CD4-positive, alpha-beta T cell treated with Interleukin-15 for 1 hour (primary cell): ENCODE measurements around the gene PADI3.

Source experiments
- DNase-seq: peaks from one replicate; pipeline ENCODE4 v3.0.0-alpha.2; 2020

Gene PADI3

DNA sequence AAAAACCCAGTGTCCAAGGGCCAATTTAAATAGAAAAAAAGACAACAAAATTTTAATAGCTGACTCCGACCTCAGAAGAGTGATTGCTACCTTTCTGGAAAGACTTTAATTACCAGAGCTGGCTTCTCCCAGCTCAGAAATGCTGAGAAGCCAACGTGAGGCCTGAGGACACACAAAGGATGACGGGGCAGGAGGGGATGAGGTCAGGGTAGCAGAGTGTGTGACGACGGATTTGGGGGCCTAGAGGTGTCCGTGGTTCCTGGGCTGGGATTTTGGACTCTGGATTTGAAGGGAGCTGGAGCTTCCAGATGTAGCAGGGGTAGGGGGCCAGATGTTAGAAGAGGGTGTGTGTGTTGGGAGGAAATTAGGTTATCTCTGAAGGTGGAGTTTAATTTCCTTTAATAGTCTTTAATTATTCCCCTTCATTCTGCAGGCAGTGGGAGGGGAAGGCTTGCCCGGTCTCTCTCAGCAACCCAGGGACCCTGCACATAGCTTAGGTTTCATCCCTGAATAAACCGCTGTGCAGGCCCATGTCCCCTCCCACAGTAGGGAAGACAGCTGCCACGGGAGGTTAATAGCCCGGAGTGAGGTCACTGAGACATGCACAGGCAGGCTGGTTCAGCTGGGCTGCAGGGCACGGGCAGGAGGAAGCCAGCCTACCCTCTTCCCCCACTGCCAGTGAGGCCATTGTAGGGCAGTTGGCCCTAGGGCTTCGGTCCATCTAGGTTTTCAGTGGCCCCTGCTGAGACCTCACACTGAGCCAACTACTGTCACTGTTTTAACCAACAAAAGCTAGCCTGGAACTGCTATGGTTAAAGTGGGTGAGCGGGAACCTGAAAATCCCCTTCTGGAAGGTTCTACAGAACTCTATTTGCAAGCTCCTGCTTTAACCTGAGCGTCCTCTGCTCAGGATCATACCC is 3.8 kb upstream of the PADI3 start:
- DNase-seq = no peak

DNA sequence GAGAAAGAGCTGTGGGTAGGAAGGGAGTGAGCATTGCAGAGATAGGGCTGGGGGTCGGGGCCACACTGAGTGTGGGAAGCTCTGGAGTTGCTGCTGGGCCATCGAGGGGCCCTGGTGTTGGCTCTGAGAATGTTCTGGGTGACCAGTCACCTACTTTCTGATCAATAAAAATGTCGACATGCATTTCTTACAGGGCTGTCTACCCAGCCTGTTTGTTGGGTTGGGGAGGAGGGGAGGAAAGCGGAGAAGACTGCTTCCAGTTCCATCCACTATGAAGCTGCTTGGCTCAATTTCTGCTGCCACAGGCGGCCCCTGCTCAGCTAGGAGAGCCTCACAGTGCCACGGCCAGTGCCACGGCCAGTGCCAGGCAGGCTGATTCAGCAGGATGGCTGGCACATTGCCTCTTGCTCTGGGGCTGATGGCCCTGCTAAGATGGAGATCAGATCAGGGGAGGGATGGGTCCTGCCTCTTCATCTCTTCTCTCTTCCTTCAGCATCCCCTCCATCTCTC is 3.0 kb upstream of the PADI3 start:
- DNase-seq = no peak

DNA sequence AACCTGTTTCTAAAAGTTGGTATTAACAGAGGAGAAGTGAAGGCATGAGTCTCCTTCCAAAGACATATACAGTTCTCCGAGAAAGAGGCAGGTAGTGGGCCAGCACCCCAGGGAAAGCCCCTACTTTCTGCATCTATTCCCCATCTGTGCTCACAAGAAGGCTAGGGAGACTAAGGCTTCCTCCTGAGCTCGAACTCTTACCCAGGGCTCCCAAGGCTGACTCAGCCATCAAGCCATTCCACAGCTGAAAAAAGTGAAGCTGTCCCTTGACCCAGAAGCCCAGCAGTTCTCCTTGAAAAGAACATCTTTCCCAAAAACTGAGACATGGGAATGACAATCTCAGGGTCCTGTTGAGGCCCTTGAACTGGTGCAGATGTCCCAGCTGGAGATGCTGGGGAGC is 1.9 kb upstream of the PADI3 start:
- DNase-seq = no peak

DNA sequence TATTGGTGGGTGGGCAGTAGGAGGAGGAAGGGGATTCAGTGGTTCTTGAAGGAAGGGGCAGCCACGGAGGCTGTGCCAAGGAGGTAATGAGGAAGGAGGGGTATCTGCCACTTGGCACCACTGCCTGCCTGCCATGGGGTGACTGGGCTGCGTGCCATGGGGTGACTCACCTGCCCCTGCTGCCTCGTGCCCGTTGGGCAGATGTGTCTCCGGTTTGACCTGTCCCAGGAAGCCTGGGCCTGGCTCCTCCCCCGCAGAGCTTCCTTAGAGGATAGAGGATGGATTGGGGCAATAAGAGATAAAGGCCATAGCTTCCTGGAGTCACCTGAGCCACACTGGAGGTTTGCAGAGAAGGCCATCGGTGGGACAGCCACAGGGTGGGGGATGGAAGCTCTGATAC is 1.7 kb downstream of the PADI3 start:
- DNase-seq = peak; percentile 37

DNA sequence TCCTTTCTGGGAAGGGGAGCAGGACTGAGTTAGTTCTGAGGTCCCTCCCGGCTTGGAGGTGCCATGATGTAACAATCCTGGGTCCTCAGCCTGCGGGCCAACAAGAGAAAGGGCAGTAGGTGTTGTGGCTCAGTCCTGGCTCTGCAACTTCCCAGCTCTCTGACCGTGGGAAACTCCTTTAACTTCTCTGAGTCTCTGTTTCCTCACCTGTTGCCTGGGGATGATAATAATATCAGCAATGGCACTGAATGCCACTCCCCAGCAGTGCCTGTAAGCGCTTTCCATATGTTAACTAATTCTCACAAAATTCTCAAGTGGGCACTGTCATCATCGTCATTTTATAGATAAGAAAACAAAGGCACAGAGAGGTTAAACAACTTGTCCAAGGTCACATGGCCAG is 2.3 kb downstream of the PADI3 start:
- no peak for DNase-seq

DNA sequence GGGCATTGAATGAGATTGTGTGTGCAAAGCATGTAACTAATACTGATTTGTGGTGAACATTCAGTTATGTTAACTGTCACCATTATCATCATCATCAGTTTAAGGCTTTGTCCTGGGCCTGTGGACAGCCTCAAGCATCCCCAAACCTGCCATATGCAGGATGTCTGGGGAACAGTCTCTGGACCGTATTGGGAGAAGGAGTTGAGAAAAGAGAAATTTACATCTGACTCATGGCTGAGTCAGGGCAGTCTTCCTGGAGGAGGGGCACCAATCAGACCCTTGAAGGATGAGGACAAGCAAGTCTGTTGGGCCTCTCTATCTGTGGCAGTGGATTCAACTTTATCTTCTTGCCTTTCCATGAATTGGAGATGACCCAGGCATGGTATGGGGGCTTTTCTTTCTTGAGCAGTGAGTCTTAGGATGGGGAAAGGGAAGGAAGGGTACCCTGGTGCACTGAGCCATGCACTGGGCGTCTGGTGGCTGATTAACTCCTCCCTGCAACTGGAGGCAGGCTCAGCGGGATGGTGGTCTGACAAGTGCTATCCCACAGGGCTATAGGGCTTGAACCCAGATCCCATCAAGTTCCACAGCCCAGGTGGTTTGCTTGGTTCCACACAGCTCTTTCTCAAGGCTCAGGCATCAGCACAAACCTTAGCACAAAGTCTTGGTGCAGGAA is 2.9 kb downstream of the PADI3 start:
- no peak for DNase-seq

DNA sequence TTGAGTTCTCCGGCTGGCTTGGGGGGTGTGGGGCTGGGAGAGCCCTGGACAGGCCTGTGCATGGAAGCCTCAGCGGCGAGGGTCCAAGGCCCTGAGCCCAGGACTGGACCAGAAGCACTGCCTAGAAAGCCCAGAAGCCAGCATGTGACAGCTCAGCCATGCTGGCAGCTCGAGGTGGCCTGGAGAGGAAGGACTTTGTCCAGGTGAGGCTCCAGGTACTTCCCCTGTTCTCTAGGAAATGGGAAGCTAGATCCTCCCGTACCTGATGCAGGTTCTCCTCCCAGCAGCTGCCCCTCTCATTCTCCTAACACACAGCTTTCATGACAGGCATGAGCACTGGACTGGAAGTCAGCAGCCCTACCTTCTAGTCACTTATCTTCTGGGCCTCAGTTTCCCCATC is 6.4 kb downstream of the PADI3 start:
- DNase-seq = no peak

DNA sequence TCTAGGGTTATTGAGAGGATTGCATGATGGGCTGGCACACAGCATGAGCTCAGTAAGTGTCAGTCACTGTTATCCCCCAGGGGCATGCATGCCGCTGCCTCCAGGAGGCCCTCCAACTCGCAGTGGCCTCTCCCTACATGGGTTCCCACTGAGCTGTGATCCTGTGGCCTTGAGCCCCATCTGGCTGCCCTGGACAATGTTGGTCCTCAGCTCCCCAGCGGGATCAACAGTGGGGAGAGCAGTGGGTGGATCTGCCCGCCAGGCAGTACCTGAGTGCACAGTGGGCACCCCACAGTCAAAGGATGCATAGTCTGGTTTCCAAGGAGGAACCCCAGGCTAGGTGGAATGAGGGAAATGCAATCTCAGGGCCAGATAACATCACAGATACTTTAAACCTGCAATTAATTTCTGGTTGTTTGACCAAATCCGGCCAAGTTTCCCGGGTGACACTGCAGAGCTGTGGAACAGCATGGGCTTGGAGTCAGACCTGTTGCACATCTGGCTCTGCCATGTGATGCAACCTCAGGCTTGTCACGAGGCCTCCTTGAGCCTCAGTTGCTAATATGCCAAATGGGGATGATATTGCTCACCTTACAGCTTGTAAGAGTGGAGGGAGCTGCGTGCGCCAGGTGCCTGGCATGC is 9.3 kb downstream of the PADI3 start:
- no peak for DNase-seq

DNA sequence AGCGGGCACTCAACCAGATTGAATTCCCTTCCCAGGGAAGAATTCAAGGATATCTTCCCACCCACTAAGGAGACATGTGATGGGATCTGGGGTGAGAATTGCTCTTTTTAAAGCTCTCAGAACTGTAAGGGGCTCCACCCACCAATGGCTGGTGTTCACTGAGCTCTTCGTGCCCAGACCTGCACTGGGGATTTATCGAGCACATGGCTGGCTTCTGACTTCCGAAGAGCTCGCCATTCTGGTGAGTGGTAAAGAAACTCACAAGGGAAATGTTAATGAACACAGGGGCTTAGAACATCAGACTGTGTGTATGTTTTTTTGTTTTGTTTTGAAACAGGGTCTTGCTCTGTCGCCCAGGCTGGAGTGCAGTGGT is 9.8 kb downstream of the PADI3 start:
- DNase-seq = no peak

DNA sequence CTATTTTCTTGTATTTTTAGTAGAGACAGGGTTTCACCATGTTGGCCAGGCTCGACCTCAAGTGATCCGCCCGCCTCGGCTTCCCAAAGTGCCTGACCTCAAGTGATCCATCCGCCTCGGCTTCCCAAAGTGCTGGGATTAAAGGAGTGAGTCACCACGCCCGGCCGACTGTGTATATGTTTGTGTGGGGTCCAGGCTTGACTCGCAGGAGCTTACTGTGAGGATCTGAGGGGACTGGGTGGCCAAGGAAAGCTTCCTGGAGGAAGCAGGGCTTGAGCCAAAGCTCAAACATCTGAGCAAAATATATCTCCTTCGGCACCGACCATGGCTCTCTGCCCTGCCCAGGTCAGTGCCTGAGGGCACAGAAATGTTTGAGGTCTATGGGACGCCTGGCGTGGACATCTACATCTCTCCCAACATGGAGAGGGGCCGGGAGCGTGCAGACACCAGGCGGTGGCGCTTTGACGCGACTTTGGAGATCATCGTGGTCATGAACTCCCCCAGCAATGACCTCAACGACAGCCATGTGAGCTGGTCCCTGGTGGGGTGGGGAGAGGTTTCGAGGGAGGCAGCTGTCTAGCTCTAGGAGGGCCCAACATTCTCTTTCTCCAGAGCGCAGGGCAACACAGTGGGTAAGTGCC is 10.5 kb downstream of the PADI3 start:
- no peak for DNase-seq

DNA sequence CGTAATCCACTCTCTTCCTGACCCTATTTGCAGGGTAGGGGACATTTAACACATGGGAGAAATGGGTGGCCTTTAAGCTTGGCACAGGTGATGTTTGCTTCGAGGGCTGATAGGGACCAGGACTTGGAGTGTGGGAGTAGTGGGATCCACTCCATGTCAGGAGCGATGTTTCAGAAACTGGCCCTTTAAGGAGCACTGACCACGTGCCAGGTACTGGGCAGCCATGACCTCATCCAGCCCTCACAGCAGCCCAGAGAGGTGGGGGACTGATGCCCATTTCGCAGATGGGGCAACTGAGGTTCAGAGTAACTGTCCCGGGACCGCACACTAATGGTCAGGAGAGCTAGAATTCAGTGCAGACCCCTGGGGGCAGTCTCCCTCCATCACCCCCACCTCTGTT is 11.4 kb downstream of the PADI3 start:
- no peak for DNase-seq

DNA sequence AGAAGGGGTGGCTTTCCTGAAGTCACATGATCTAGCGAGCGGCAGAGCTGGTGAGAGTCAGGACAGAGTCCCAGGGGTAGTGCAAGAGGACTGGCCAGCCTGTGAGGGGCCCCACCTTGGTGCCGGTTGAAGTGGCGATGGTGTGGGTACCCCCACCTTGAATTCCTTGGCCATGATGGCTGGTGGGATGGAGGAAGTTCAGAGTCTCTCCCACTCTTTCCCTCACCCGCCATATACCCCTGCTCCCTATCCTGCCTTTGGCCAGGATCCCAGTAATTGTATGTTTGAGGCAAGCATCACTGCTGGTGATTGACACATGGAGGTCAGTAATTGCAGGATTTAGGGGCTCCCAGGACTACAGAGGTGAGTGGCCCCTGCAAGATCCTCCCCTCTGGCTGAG is 11.8 kb downstream of the PADI3 start:
- no peak for DNase-seq

DNA sequence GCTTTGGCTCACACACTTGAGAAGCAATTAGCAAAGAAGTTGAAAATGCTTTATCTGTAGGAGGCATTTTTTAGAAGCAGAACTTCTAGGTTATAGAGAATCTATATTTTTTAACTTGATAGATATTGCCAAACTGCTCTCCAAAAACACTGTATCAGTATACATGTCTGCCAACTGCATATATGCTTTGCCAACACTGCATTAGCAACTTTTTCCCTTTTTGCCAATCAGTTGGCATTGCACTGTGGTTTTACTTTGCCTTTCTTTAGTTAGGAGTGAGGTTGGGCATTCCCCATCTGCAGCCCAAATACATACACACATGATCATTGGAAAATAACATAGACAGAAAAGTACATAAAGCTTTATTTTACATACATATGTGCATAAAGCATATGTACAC is 15.0 kb downstream of the PADI3 start:
- no peak for DNase-seq

DNA sequence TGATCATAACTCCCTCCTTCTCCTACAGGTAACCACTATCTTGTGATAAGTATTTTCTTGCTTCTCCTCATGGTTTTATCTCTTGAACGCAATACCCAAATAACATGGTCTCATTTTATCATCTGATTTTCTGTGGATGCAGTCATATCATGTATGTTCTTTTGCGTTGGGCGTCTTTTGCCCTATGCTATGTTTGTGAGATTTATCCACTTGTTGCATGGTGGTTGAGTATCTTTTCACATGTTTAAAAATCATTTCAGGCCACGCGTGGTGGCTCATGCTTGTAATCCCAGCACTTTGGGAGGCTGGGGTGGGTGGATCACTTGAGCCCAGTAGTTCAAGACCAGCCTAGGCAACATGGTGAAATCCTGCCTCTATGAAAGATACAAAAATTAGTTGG is 15.6 kb downstream of the PADI3 start:
- no peak for DNase-seq

DNA sequence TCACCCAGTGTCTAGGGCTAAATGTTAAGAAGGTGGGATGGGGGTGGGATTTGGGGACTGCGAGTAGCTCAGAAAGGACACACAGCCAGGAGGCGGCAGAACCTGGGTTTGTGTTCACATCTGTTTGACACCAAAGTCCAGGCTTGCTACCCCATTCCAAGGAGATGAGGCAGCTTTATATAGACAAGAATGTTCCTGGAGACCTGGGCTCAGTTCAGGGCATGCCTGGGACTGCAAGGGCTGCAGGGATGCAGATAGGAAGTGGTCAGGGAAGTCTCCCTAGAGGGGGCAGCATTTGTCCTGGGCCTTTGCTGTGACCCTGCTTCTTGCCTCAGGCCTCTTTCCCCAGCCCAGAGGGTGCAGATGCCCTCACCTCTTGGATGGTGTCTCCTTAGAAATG is 16.3 kb downstream of the PADI3 start:
- DNase-seq = no peak

DNA sequence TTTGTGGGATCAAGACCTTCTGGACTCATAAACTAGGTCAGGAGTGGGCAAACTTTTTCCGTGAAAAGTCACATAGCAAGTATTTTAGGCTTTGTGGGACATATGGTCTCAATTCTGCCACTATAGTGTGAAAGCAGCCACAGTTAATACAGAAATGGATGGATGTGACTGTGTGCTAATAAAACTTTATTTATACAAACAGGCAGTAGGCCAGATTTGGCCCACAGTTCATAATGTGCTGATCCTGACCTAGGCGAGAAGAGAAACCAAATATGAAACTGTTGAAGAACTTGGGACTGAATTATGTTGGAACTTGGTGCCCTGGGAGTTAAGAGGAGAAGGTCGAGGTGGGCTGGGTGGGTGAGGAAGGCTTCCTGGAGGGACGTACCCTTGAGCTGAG is 17.1 kb downstream of the PADI3 start:
- DNase-seq = no peak

DNA sequence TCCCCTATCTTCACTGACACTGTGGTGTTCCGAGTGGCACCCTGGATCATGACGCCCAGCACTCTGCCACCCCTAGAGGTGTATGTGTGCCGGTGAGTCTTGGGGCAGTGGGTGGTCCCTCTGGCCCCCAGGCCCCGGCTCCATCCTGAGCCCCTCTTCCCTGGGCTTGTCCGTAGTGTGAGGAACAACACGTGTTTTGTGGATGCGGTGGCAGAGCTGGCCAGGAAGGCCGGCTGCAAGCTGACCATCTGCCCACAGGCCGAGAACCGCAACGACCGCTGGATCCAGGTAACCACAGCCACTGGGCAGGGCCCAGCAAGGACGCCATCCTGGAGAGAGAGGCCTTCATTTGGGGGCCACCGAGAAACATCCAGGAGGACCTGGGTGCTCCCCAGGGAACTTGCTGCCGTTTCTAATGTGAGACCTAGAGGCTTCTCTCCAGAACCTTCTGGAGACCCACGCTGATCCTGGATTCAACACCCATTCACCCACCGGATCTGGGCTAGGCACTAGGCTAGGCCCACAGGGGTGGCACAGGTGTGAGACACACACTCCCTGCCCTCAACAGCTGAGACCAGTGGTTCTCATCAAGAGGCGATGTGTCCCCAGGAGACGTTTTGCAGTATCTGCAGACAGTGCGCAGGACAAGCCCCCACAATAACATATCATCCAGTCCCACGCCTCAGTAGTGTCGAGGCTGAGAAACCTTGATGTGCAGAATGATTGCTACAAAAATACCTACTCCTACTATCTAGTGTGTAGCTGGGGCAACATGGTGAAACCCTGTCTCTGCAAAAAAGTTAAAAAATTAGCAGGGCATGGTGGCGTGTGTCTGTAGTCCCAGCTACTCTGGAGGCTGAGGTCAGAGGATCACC is 22.2 kb downstream of the PADI3 start:
- no peak for DNase-seq

DNA sequence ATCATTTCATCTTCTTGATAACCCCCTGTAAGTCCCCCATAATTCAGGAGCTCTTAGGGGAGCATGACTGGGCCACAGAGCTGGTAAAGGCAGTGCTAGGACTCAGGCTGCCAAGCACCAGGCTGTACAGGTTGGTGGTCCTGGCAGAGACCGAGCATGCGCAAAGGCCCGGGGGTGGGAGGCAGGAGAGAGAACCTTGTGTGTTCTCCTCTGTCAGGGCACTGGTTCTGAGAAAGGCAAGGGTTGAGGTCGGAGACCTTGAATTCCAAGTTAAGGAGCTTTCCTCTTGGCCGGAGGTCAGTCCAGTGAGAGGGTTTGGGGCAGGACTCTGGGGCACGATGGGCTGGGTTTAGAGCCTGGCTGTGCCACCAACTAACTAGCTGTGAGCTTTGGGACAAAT is 23.2 kb downstream of the PADI3 start:
- no peak for DNase-seq

DNA sequence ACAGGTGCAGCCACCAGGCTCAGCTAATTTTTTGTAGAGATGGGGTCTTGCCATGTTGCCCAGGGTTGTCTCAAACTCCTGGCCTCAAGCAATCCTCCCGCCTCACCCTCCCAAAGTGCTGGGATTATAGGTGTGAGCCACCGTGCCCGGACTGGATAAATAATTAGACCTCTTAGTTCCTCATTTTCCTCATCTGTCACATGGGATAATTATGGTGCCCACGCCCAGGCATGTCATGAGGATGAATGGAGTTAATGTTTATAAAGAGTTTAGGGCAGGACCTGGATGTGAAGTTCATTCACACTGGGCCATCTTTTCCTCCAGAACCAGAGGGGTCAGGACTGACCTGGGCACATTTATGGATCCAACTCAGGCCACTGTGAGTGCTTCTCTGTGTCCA is 23.7 kb downstream of the PADI3 start:
- no peak for DNase-seq

DNA sequence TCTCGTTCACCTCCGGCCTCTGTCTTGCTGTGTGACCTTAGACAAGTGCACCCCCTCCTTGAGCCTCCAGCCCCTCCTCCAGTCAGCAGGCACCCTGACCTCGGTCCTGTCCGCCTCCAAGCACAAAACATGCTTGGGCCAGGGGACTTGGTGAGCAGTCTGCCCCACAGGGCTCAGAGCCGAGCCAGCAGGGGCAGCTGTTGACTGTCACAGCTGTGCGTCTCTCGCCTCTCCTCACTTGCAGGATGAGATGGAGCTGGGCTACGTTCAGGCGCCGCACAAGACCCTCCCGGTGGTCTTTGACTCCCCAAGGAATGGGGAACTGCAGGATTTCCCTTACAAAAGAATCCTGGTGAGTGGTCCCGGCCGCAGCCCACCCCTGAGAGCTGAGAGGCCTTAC is 24.2 kb downstream of the PADI3 start:
- DNase-seq = no peak

DNA sequence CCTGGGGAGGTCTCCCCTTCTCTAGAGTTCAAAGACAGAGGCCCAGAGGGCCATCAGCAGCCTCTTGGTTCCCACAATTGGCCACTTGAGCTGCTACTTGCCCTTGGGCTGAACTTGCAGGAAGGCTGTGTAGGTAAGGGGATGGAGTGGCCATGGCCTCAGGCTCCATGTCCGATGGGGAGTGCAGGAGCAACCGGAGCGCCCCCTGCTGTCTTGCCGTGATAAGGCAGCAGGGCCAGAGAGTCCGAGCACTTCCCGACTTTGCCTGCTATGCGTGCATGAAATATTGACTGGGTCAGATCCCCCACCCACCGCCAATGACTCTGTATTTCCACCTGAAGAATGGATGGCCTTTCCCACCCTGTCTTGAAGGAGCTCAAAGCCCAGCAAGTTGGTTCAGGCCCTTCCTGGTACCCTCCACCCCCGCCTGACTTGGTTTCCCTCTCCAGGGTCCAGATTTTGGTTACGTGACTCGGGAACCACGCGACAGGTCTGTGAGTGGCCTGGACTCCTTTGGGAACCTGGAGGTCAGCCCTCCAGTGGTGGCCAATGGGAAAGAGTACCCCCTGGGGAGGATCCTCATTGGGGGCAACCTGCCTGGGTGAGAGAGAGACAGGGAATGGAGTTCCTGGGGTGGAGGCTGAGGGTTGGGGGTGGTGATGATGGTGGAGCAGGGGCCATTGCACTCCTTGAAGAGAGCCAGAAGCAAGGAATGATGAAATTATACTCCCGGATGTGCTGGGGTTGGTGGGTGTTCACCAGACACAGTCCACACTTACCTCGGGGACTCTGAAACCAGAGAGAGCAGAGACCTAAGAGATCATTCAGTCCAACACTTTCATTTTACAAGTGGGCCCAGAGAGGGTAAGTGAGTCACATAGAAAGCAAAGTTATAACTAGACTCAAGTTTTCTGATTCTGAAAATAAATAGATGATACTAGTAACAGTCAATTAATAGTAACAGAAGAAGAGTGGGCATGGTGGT is 25.6 kb downstream of the PADI3 start:
- peak; percentile 26 for DNase-seq
